ENCODE data around the gene HOXD9. TPM values are rescaled to one million over a fixed set of nuclear protein-coding genes. Genes with fewer than 3 reads are reported as not detected.
A peak's percentile ranks its signal among the peaks of the same experiment; 100 is the strongest.

HOXD9 gene
- total RNA-seq, 1 experiment from 2014 or later = not detected

DNA sequence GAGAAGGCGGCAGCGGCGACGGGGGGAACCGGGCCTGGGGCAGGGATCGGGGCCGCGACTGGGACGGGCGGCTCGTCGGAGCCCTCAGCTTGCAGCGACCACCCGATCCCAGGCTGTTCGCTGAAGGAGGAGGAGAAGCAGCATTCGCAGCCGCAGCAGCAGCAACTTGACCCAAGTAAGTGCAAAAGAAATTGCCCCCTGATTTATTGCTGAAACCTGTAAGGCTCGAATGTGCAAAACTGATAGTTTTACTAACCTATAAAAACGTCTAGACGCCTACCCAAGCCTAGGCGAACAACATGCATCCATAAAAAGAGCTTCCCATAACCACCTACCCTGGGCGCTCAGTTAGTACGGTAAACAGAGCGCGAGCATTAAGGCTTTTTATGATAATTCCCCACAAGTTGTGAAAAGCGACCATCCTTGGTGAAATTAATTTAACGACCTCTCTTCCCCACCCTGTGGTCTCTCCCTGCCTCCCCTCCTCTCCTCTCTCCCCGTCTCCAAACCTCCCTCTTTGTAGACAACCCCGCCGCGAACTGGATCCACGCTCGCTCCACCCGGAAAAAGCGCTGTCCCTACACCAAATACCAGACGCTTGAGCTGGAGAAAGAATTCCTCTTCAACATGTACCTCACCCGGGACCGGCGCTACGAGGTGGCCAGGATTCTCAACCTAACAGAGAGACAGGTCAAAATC is 1.0 kb downstream of the HOXD9 start:
- peaks cover 2 to 21% of the 10 kb centered on the region in 2 experiments; a peak in 4 of 5 replicates for H3K9me3 Mint-ChIP-seq
- H4K20me1 ChIP-seq (ENCODE audit: control insufficient read depth, insufficient read depth, insufficient read length) = no peaks in the 10 kb centered on the region
- H3K4me2 ChIP-seq (ENCODE audit: insufficient read depth, insufficient read length, low read length) = no peak overlapping the region
- H2AK5ac ChIP-seq (ENCODE audit: insufficient read length, low read length) = no peak overlapping the region
- H3K9me3 ChIP-seq (ENCODE audit: control insufficient read depth, low read depth, low read length) = no peaks in the 10 kb centered on the region
- H3K27ac ChIP-seq (ENCODE audit: insufficient read length, low read depth, low read length) = no peak overlapping the region
- H3K23me2 ChIP-seq (ENCODE audit: insufficient read length, low read depth, low read length, poor library complexity, severe bottlenecking) = no peaks in the 10 kb centered on the region
- H2BK15ac ChIP-seq (ENCODE audit: low read depth, low read length) = no peak overlapping the region
- H3K27me3 ChIP-seq (ENCODE audit: insufficient read depth, low read length) = peaks cover 95% of the 10 kb centered on the region
- H3T11ph ChIP-seq (ENCODE audit: low read length) = no peak overlapping the region
- H3K9ac ChIP-seq (ENCODE audit: extremely low read depth, insufficient read length, low read length) = no peak overlapping the region
- H3K27ac Mint-ChIP-seq = no peak overlapping the region
- H3K4me1 Mint-ChIP-seq = peaks cover 6 to 15% of the 10 kb centered on the region in 2 experiments
- no peak overlapping the region for H2AFZ ChIP-seq (ENCODE audit: low read length)
- H4K8ac ChIP-seq (replicated peaks; ENCODE audit: insufficient read length, low read depth, low read length) = no peak overlapping the region
- WGBS (ENCODE audit: extremely low coverage, insufficient read length, low lambda C conversion rate) = no CpG with 5 or more reads among the region's 40 CpGs
- no peak overlapping the region for H4K5ac ChIP-seq (ENCODE audit: insufficient read length, low read depth, low read length)
- no peak overlapping the region for H3K4ac ChIP-seq (ENCODE audit: low read depth, low read length)
- no peaks in the 10 kb centered on the region for H3K4me1 ChIP-seq (ENCODE audit: insufficient read depth, low read length)
- H3K14ac ChIP-seq (ENCODE audit: insufficient read depth, low read length) = no peak overlapping the region
- no peak overlapping the region for H3K56ac ChIP-seq (ENCODE audit: insufficient read length, low read depth, low read length)
- DNase-seq = peak; percentile 32
- H2BK120ac ChIP-seq (ENCODE audit: low read depth, low read length, poor library complexity, severe bottlenecking) = no peak overlapping the region
- H3K27me3 Mint-ChIP-seq (ENCODE audit: low read depth) = peaks cover 99% of the 10 kb centered on the region
- no peak overlapping the region for H2BK5ac ChIP-seq (ENCODE audit: insufficient read length, low read length)
- H2BK20ac ChIP-seq (ENCODE audit: low read depth, low read length, poor library complexity, severe bottlenecking) = no peak overlapping the region
- no peak overlapping the region for H3K23ac ChIP-seq (ENCODE audit: insufficient read length, low read depth, low read length)
- peak overlapping the region; percentile 17 to 44; a peak in 3 of 5 replicates for H3K4me3 Mint-ChIP-seq
- no peak overlapping the region for H2BK12ac ChIP-seq (ENCODE audit: insufficient read length, low read depth, low read length)
- no peaks in the 10 kb centered on the region for H3K79me2 ChIP-seq (ENCODE audit: insufficient read depth, low read length)
- H3K36me3 Mint-ChIP-seq (ENCODE audit: insufficient read depth in 1 of 3, low read depth in 3 of 3) = no peaks in the 10 kb centered on the region; a peak in 2 of 7 replicates
- H3K18ac ChIP-seq (ENCODE audit: insufficient read length, low read depth, low read length) = no peak overlapping the region
- no peaks in the 10 kb centered on the region for H3K79me1 ChIP-seq (ENCODE audit: insufficient read depth, low read depth, low read length, poor library complexity, severe bottlenecking)
- no peak for TF ChIP-seq CTCF (conservative IDR thresholded peaks at IDR 0.05)
- H4K91ac ChIP-seq (ENCODE audit: insufficient read length, low read depth, low read length) = no peak overlapping the region

Measured in H9 (cell line).